AG04449 (cell line): Measurements from ENCODE around the gene RGS1.

Experiments used
- CTCF ChIA-PET: fragments of 350-600 bp; formaldehyde crosslinking; extraction: SDS; loops from one replicate; lab custom pipeline; 2021; ENCODE audit warnings: antibody characterized with exemption; lab: Yijun Ruan, JAX
- POLR2A ChIA-PET: fragments of 400-600, 350-600 bp; formaldehyde crosslinking; extraction: SDS; loops from one replicate; lab custom pipeline; 2020; ENCODE audit warnings: antibody characterized with exemption, inconsistent platforms; lab: Yijun Ruan, JAX
- DNase-seq: peaks from one replicate; pipeline ENCODE4 v3.0.0-alpha.2; 2010; ENCODE audit warnings: low read depth, low spot score
- H3K4me3 ChIP-seq: 2 replicates; pipeline ENCODE4 v1.5.1; 2011; ENCODE audit warnings: low read depth, mild to moderate bottlenecking, control low read depth, low read length
- TF ChIP-seq, protein P1 (sequence below): IDR thresholded peaks from one replicate; pipeline ENCODE4 v1.5.1; 2011; ENCODE audit warnings: mild to moderate bottlenecking, moderate library complexity, low read length, control low read depth, inconsistent platforms; ENCODE audit not compliant: insufficient read depth; ENCODE audit errors: missing control alignments

The RGS1 gene

GRCh38 chr1:192584866-192585265 lies 9.3 kb downstream of the RGS1 start:
- no peak overlapping the region for H3K4me3 ChIP-seq
- DNase-seq, result no peak
- POLR2A ChIA-PET, result no interaction called here
- TF ChIP-seq, protein P1, sequence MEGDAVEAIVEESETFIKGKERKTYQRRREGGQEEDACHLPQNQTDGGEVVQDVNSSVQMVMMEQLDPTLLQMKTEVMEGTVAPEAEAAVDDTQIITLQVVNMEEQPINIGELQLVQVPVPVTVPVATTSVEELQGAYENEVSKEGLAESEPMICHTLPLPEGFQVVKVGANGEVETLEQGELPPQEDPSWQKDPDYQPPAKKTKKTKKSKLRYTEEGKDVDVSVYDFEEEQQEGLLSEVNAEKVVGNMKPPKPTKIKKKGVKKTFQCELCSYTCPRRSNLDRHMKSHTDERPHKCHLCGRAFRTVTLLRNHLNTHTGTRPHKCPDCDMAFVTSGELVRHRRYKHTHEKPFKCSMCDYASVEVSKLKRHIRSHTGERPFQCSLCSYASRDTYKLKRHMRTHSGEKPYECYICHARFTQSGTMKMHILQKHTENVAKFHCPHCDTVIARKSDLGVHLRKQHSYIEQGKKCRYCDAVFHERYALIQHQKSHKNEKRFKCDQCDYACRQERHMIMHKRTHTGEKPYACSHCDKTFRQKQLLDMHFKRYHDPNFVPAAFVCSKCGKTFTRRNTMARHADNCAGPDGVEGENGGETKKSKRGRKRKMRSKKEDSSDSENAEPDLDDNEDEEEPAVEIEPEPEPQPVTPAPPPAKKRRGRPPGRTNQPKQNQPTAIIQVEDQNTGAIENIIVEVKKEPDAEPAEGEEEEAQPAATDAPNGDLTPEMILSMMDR, result no peak
- CTCF ChIA-PET, result interaction anchor here (13.7 kb wide), 1 partner anchor 110 kb away, joined by 226 read pairs; no protein-coding TSS in a partner anchor

DNA sequence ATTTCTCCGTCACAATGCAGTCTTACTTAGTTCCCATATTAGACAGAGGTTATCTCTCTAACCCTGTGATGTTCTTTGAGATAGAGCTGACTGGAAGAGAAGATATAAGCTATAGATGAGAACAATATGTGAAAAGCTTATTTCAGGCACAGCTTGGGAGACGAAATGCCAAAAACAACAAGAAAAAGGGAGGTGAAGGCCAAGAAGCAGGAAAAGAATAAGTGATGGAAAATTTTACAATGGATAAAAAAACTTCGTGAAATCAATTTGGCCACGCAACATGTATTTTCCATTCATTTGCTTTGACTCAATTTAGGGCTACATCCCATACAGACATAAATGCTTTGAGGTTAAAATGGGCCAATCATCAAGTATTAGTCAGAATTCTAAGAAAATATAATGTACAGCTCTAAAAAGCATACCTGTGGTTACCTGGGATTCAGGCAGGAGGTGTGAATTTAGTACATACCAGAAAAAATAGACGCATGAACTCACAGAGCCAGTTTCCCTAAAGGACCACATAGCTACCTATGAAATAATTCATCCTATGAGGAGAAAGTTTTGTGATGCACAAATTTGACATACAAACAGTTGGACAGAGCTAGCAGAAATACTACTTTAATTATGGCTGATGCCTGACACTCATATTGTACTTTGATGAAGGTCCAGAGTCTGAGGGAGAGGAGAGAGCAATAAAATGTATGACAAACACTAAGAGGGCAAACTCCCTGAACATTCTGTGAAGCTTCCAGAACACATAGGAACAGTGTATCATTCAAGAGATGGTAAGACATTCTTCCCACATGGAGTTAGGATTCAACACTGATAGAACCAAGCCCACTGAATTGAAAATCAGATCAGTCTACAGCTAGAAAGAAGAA lies 12.1 kb downstream of the RGS1 start:
- no peak overlapping the region for H3K4me3 ChIP-seq
- TF ChIP-seq, protein P1, result no peak
- ChIA-PET CTCF (interaction anchor here (1.0 to 13.7 kb wide), 4 partner anchors 8 to 113 kb away, joined by 3 to 226 read pairs (median 6); no protein-coding TSS in a partner anchor), POLR2A (no interaction called here)
- no peak for DNase-seq

DNA sequence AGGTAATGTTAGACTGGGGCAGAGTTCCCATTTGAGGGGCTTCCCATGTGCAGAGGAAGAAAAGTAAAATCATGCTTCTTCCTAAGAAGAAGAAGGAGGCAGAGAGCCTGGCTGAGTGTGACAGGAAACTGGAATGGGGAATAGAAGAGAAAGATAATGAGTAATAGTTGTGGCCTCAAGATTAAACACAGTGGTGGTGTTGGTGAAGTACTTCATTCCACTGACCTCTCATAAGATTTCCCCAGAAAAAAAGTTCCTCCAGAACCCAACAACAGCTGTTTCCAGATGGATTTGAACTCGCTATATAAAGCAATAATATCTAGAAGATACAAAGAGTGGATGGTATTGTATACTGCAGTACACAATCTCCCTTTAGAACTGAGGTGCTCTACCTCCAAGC lies 13.0 kb downstream of the RGS1 start:
- TF ChIP-seq, protein P1, result no peak
- no peak for DNase-seq
- CTCF ChIA-PET, result interaction anchor here (1.1 to 13.7 kb wide), 4 partner anchors 9 to 114 kb away, joined by 3 to 226 read pairs (median 5); no protein-coding TSS in a partner anchor
- POLR2A ChIA-PET, result no interaction called here
- H3K4me3 ChIP-seq, result no peak overlapping the region

DNA sequence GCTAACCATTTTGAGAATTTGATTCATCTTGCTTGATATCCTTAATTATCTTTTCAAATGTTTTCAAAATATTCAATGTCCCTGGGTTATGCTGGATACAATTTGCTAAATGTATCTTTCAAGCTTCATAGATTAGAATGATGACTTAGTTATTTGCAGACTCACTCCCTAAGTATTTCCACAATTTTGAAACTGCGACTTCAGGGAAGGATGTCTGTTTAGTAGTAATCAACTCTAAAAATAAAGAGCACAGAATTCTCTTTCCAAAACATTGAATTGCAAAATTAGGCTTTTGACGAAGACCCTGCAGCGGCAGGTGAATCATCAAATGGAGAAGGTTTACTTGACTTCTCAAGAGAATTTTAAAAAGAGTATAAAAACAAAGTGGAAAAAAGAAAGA lies 14.2 kb downstream of the RGS1 start:
- no peak overlapping the region for H3K4me3 ChIP-seq
- ChIA-PET POLR2A (no interaction called here), CTCF (interaction anchor here (1.4 to 13.7 kb wide), 2 partner anchors 12 to 115 kb away, joined by 3 to 226 read pairs; no protein-coding TSS in a partner anchor)
- DNase-seq, result no peak
- TF ChIP-seq, protein P1, result no peak

DNA sequence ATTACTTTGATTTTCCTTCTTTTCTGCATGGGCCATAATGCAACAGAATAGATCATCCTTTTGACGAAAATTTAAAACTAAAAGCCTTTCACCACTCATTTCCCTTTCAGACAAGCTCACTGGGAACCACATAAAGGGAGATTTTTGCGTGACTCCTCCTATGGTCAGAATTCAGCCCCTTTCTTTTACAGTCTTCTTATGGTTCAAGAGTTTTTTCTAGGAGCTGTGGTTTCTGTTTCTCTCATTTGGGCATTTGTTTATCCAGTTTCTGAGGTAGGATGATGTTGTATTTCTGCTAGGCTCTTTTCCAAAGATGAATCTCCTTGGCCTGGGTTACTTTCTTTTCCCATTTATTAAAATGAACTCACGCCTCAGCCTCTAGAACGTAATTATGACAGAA lies 16.9 kb downstream of the RGS1 start:
- no peak for DNase-seq
- ChIA-PET POLR2A (no interaction called here), CTCF (interaction anchor here (0.8 to 2.0 kb wide), 5 partner anchors 10 to 118 kb away, joined by 3 to 8 read pairs (median 5); no protein-coding TSS in a partner anchor)
- H3K4me3 ChIP-seq, result no peak overlapping the region
- TF ChIP-seq, protein P1, result no peak
